ENCODE data around the gene CCDC7.
"Not testable (repeated sequence)": the region's sequence is repeated elsewhere in the genome, so short reads cannot be mapped to it uniquely, and the experiment has no call there.

CCDC7 gene

GRCh38 chr10:32454148-32454547, 8.2 kb downstream of the CCDC7 start:
- peak; percentile 64 for DNase-seq (ENCODE audit: low read depth)

GRCh38 chr10:32459051-32459698, 13.2 kb downstream of the CCDC7 start:
- no peak for DNase-seq (ENCODE audit: low read depth)

- DNase-seq (ENCODE audit: low read depth): no peak
Measured at GRCh38 chr10:32461203-32461602, 15.3 kb downstream of the CCDC7 start.

DNA sequence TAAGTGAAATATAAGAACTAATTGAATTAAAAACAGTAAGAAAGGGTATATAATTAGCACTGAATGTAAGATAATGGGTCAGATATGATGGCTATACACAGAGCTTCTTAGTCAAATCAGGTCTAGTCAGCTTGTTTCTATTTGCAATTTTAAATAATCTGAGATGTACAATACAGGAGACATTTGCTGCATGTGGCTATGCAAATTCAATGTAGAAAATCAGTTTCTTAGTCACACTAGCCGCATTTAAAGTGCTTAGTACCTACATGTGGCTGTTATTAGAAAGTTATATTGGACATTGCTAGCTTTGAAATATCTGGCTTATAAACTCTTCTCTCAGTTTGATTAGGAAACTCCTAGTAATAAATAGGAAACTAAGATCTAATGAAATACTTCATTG, 25.3 kb downstream of the CCDC7 start:
- DNase-seq (ENCODE audit: low read depth): no peak

DNA sequence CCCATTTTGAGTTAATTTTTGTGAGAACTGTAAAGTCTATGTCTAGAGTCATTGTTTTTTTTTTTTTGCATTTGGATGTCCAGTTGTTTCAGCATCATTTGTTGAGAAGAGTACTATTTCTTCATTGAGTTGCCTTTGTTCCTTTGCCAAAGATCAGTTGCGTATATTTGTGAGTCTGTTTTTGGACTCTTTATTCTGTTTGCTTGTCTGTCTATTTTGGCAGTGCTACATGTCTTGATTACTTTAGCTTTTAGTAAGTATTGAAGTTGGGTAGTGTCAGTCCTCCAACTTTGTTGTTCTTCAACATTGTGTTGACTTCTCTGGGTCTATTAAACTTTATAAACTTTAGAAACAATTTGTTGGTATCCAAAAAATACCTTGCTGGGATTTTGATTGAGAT, 31.6 kb downstream of the CCDC7 start:
- DNase-seq (ENCODE audit: low read depth): no peak

GRCh38 chr10:32481606-32482005, 35.7 kb downstream of the CCDC7 start:
- DNase-seq (ENCODE audit: low read depth): no peak

- DNase-seq (ENCODE audit: low read depth): not testable (repeated sequence)
Measured at GRCh38 chr10:32483019-32483502, 37.1 kb downstream of the CCDC7 start.

DNA sequence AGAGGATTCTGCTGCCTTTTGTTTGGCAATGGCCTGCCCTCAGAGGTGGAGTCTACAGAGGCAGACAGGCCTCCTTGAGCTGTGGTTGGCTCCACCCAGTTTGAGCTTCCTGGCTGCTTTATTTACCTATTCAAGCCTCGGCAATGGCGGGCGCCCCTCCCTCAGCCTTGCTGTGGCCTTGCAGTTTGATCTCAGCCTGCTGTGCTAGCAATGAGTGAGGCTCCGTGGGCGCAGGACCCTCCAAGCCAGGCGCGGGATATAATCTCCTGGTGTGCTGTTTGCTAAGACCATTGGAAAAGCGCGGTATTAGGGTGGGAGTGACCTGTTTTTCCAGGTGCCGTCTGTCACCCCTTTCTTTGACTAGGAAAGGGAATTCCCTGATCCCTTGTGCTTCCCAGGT, 42.1 kb downstream of the CCDC7 start:
- not testable (repeated sequence) for DNase-seq (ENCODE audit: low read depth)

- no peak for DNase-seq (ENCODE audit: low read depth)
Measured at GRCh38 chr10:32489158-32489557, 43.2 kb downstream of the CCDC7 start.

- peak; percentile 1 for DNase-seq (ENCODE audit: low read depth)
Measured at GRCh38 chr10:32489901-32490300, 44.0 kb downstream of the CCDC7 start.

GRCh38 chr10:32494562-32494961, 48.6 kb downstream of the CCDC7 start:
- not testable (repeated sequence) for DNase-seq (ENCODE audit: low read depth)

DNA sequence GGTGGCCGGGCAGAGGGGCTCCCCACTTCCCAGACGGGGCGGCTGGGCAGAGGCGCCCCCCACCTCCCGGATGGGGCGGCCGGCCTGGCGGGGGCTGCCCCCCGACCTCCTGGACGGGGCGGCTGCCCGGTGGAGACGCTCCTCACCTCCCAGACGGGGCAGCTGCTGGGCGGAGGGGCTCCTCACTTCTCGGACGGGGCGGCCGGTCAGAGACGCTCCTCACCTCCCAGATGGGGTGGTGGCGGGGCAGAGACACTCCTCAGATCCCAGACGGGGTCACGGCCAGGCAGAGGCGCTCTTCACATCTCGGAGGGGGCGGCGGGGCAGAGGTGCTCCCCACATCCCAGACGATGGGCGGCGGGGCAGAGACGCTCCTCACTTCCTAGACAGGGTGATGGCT, 54.2 kb downstream of the CCDC7 start:
- DNase-seq (ENCODE audit: low read depth): not testable (repeated sequence)

DNA sequence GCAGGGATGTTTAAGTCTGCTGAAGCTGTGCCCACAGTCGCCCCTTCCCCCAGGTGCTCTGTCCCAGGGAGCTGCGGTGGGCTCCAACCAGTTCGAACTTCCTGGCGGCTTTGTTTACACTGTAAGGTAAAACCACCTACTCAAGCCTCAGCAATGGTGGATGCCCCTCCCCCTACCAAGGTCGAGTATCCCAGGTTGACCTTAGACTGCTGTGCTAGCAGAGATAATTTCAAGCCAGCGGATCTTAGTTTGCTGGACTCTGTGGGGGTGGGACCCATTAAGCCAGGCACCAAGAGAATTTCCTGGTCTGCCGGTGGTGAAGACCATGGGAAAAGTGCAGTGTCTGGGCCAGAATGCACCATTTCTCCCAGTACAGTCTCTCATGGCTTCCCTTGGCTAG, 56.0 kb downstream of the CCDC7 start:
- no peak for DNase-seq (ENCODE audit: low read depth)

DNA sequence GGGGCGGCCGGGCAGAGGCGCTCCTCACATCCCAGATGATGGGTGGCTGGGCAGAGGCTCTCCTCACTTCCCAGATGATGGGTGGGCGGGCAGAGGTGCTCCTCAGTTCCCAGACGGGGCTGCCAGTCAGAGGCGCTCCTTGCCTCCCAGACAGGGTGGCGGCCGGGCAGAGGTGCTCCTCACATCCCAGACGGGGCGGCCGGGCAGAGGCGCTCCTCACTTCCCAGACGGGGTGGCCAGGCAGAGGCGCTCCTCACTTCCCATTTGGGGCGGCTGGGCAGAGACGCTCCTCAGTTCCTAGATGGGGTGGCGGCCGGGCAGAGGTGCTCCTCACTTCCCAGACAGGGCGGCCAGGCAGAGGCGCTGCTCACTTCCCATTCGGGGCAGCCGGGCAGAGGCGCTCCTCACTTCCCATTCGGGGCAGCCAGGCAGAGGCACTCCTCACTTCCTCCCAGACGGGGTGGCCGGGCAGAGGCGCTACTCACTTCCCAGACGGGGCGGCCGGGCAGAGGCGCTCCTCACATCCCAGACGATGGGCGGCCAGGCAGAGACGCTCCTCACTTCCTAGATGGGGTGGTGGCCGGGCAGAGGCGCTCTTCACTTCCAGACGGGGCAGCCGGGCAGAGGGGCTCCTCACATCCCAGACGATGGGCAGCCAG, 60.0 kb downstream of the CCDC7 start:
- not testable (repeated sequence) for DNase-seq (ENCODE audit: low read depth)

GRCh38 chr10:32511599-32511998, 65.7 kb downstream of the CCDC7 start:
- peak; percentile 15 for DNase-seq (ENCODE audit: low read depth)

DNA sequence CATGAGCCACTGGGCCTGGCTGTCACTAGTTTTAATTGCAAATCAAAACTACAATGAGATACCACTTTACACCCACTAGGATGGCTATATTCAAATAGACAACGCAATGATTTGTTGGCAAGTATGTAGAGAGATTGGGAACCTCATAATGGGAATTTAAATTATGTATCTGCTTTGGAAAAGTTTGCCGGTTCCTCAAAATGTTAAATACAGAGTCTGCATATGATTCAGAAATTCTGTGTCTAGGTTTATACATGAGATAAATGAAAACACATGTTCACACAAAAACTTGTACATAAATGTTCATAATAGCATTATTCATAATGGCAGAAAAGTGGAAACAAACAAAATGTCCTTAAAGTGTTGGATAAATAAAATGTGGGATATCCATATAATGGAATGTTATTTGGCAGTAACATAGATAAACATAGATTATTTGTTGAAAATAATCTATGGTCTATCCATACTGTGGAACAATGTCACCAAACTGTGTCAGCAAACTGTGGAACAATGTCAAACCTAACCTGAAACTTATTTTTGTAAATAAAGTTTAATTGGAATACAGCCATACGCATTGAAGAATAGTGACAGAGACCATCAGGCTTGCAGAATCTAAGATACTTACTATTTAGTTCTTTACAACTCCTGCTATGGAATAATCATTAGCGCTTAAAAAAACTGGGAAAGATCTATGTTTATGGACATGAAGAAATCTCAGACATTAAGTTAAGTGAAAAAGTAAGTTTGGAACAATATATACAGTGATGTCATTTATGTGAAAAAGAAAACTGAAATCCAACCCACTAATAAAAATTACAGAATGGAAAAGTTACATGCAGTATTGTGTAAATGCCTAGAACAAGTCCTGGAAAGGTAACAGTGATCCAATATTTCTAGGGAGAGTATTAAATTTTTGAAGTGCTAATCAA, 70.9 kb downstream of the CCDC7 start:
- no peak for DNase-seq (ENCODE audit: low read depth)

DNA sequence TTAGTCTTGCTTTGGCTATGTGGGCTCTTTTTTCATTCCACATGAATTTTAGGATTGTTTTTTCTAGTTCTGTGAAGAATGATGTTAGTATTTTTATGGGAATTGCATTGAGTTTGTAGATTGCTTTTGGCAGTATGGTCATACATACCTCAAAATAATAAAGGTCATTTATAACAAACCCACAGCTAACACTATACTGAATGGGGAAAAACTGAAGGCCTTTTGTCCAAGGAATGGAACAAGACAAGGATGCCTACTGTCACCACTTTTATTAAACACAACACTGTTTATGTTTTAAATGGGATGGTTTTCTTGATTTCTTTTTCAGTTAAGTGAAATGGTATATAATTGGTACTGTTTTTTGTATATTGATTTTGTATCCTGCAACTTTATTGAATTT, 84.3 kb downstream of the CCDC7 start:
- no peak for DNase-seq (ENCODE audit: low read depth)

DNA sequence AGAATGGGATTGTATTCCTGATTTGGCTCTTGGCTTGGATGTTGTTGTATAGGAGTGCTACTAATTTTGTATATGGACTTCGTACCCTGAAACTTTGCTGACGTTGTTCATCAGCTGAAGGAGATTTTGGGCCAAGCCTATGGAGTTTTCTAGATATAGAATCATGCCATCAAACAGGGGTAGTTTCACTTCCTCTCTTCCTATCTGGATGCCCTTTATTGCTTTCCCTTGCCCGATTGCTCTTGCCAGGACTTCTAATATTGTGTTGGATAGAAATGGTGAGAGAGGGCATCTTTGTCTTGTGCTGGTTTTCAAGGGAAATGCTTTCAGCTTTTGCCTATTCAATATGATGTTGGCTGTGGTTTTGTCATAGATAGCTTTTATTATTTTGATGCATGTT, 92.3 kb downstream of the CCDC7 start:
- DNase-seq (ENCODE audit: low read depth): no peak

DNA sequence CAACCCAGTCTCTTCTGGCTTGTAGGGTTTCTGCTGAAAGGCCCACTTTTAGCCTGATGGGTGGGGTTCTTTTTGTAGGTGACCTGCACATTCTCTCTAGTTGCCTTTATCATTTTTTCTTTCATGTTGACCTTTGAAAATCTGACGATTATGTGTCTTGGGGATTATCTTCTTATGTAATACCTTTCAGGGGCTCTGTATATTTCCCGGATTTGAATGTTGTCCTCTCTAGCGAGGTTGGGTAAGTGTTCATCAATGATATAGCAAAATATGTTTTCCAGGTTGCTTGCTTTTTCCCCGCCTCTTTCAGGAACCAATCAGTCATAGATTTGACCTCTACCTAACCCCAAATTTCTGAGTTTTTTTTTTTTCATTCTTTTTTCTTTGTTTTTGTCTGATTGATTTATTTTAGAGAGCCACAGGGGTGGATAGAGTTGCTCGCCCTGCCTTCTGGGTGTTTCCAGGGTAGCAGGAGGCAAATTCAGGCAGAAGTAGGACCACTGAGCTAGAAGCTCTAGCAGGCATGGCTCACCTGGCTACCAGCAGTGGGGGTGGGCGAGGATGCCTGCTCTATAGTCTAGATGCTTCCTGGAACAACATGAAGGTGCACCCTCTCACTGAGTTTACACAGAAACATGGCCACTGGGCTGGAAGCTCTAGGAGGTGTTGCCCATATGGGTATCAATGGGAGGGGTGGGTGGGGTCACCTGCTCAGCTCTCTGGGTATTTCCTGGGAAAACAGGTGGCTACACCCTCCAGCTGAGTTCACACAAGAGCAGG, 94.9 kb downstream of the CCDC7 start:
- no peak for DNase-seq (ENCODE audit: low read depth)

DNA sequence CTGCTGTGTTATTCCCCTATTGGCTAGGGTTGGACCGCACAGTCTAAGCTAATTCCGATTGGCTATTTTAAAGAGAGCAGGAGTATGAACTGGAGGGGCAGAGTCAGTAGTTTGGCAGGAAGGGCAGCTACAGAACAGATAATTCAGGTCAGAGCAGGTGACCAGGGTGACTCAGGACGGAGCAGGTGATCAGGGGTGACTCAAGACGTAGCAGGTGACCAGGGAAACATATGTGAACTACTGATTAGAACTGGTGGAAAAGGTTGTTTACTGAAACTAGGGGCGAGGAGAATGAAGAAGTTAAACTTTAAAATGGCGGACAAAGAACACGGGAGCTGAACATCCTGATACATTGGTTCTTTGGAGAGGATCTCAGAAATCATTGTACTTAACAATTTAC, 102.3 kb downstream of the CCDC7 start:
- no peak for DNase-seq (ENCODE audit: low read depth)

DNA sequence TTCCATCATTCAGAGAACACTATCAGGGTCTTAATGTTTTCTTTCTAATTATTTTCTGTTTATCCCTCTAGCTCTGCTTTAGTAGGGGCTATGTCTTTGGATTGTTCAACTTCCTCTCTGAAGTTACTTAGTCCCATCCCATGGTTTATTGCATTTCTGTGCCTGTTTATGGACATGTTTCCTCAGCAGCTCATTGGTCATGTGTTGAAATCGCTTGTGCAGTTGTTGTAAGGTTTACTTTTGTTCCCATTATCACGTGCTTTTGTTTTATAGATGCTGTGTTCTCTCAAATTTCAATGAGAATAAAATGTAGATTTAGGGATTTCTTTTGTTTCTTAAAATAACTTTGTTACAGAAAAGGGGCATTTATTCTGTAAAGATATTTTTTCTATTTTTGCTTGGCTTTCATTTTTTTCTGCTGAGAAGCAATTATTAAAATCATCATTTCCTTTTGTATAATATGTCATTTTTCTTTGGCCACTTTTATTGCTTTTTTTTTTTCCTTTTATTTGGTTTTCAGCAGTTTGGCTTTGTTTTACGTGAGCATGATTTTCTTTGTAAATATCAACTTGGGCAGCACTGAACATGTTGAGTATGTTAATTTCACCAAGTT, 110.9 kb downstream of the CCDC7 start:
- no peak for DNase-seq (ENCODE audit: low read depth)

Measured in iris pigment epithelial cell (primary cell).